OCI-LY7 (cell line): ENCODE results near the gene DSN1.

Experiments used
- EZH2phosphoT487 ChIP-seq: fragments of 200-600 bp; sonication (generic); IDR thresholded peaks from 2 replicates; pipeline ENCODE4 v1.6.1; 2018; ENCODE audit warnings: low read depth, borderline replicate concordance, mild to moderate bottlenecking, mixed run types, antibody characterized with exemption, low read length, moderate library complexity, mixed read lengths
- TF ChIP-seq, protein P1 (sequence below): fragments of 200-600 bp; sonication (generic); conservative IDR thresholded peaks from 2 replicates; pipeline ENCODE4 v1.5.1; 2014; ENCODE audit warnings: mild to moderate bottlenecking, antibody characterized with exemption, low read length, moderate library complexity, mixed read lengths

- TF ChIP-seq, protein P1, sequence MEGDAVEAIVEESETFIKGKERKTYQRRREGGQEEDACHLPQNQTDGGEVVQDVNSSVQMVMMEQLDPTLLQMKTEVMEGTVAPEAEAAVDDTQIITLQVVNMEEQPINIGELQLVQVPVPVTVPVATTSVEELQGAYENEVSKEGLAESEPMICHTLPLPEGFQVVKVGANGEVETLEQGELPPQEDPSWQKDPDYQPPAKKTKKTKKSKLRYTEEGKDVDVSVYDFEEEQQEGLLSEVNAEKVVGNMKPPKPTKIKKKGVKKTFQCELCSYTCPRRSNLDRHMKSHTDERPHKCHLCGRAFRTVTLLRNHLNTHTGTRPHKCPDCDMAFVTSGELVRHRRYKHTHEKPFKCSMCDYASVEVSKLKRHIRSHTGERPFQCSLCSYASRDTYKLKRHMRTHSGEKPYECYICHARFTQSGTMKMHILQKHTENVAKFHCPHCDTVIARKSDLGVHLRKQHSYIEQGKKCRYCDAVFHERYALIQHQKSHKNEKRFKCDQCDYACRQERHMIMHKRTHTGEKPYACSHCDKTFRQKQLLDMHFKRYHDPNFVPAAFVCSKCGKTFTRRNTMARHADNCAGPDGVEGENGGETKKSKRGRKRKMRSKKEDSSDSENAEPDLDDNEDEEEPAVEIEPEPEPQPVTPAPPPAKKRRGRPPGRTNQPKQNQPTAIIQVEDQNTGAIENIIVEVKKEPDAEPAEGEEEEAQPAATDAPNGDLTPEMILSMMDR = no peak
- TF ChIP-seq EZH2phosphoT487 = no peak
Observed at GRCh38 chr20:36817496-36817895, 43.9 kb upstream of the DSN1 start.
